ENCODE measurements around the gene SLC12A1. TPM values are rescaled to one million over a fixed set of nuclear protein-coding genes. Genes with fewer than 3 reads are reported as not detected.

The SLC12A1 gene
- total RNA-seq, 1 donor from 2014 or later = not detected

DNA sequence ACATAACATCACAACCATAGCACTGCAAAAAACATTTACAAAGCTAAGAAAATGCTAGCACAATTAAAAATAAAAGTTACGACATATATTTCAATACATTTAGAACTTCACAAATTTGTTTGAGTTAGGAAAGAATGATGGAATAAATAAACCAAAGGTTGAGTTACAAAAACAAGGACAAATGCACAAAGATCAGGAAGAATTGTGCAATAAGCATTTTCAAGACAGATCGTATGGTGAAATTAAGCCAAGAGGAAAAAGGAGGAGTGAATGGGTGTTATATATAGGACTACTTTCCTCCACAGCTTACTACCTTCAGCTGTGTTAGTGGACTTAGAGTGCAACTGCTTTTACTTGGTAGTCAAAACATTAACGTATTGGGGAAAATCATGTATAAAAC, 20.6 kb upstream of the SLC12A1 start:
- H3K9ac ChIP-seq = no peak overlapping the region
- H3K36me3 ChIP-seq = no peaks in the 10 kb centered on the region
- H3K4me3 ChIP-seq = no peak overlapping the region
- no peak overlapping the region for H3K27ac ChIP-seq
- no peak overlapping the region for H3K4me3 Mint-ChIP-seq
- no peaks in the 10 kb centered on the region for H3K27me3 Mint-ChIP-seq (ENCODE audit: insufficient read depth, low read depth)
- H3K9me3 ChIP-seq (ENCODE audit: low read depth) = no peaks in the 10 kb centered on the region
- no peaks in the 10 kb centered on the region for H3K4me1 Mint-ChIP-seq
- no peaks in the 10 kb centered on the region for H3K27me3 ChIP-seq
- H3K79me2 ChIP-seq (ENCODE audit: low read depth) = no peaks in the 10 kb centered on the region
- no peaks in the 10 kb centered on the region for H3K4me1 ChIP-seq
- H3K36me3 Mint-ChIP-seq = no peaks in the 10 kb centered on the region
- H3K4me2 ChIP-seq = no peak overlapping the region
- TF ChIP-seq EZH2 (IDR thresholded peaks at IDR 0.05) (no peak), CTCF (IDR thresholded peaks at IDR 0.05) (no peak), EZH2phosphoT487 (IDR thresholded peaks at IDR 0.05) (no peak)
- no peaks in the 10 kb centered on the region for H3K9me3 Mint-ChIP-seq
- H3K27ac Mint-ChIP-seq = no peak overlapping the region
- H3F3A ChIP-seq (ENCODE audit: low read depth) = no peaks in the 10 kb centered on the region
- H4K20me1 ChIP-seq (ENCODE audit: low read depth) = no peaks in the 10 kb centered on the region
- DNase-seq (ENCODE audit: low spot score) = no peak
- H2AFZ ChIP-seq (replicated peaks) = no peak overlapping the region

DNA sequence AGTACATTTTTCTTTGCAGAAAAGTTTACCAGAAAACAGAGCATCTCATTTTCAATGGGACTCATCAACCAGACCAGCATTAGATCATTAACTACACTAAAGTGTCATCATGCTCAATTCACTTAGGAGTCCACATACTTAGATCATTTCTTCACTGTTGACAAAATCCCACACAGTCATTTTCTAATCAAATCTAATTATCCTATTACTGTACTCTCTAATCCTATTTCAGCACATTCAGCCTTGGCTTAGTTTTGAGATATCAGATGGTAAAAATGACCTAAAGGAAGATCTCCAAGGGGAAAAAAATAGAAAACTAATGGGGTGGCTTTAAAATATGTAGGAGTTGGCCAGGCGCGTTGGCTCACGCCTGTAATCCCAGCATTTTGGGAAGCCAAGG, 19.8 kb upstream of the SLC12A1 start:
- Histone ChIP-seq H3K36me3 (no peaks in the 10 kb centered on the region), H4K20me1 (ENCODE audit: low read depth) (peaks cover 3% of the 10 kb centered on the region), H3K4me2 (no peak overlapping the region), H3F3A (ENCODE audit: low read depth) (no peaks in the 10 kb centered on the region), H2AFZ (replicated peaks) (no peak overlapping the region), H3K4me3 (no peak overlapping the region), H3K79me2 (ENCODE audit: low read depth) (no peaks in the 10 kb centered on the region), H3K9me3 (ENCODE audit: low read depth) (no peaks in the 10 kb centered on the region), H3K4me1 (peaks cover 3% of the 10 kb centered on the region), H3K9ac (no peak overlapping the region), H3K27me3 (peaks cover 3% of the 10 kb centered on the region), H3K27ac (no peak overlapping the region)
- no peak for DNase-seq (ENCODE audit: low spot score)
- Mint-ChIP-seq H3K9me3 (no peaks in the 10 kb centered on the region), H3K27ac (no peak overlapping the region), H3K4me1 (peaks cover 5% of the 10 kb centered on the region), H3K36me3 (no peaks in the 10 kb centered on the region), H3K27me3 (ENCODE audit: insufficient read depth, low read depth) (no peaks in the 10 kb centered on the region), H3K4me3 (no peak overlapping the region)
- TF ChIP-seq EZH2 (IDR thresholded peaks at IDR 0.05) (no peak), EZH2phosphoT487 (IDR thresholded peaks at IDR 0.05) (no peak), CTCF (IDR thresholded peaks at IDR 0.05) (no peak)

GRCh38 chr15:48190932-48191573, 15.0 kb upstream of the SLC12A1 start:
- H3K79me2 ChIP-seq (ENCODE audit: low read depth) = no peaks in the 10 kb centered on the region
- peak overlapping the region; percentile 44 for H2AFZ ChIP-seq (replicated peaks)
- Mint-ChIP-seq H3K4me3 (peak overlapping the region; percentile 80), H3K27me3 (ENCODE audit: insufficient read depth, low read depth) (peaks cover 4% of the 10 kb centered on the region), H3K4me1 (peaks cover 14% of the 10 kb centered on the region), H3K27ac (no peak overlapping the region), H3K36me3 (no peaks in the 10 kb centered on the region), H3K9me3 (no peaks in the 10 kb centered on the region)
- no peaks in the 10 kb centered on the region for H3F3A ChIP-seq (ENCODE audit: low read depth)
- TF ChIP-seq CTCF (IDR thresholded peaks at IDR 0.05) (no peak), EZH2phosphoT487 (IDR thresholded peaks at IDR 0.05) (peak; percentile 24), EZH2 (IDR thresholded peaks at IDR 0.05) (peak; percentile 46)
- H3K36me3 ChIP-seq = no peaks in the 10 kb centered on the region
- peaks cover 6% of the 10 kb centered on the region for H4K20me1 ChIP-seq (ENCODE audit: low read depth)
- DNase-seq (ENCODE audit: low spot score) = peak; percentile 94
- H3K4me3 ChIP-seq = peak overlapping the region; percentile 47
- no peak overlapping the region for H3K27ac ChIP-seq
- H3K27me3 ChIP-seq = peaks cover 39% of the 10 kb centered on the region
- no peaks in the 10 kb centered on the region for H3K9me3 ChIP-seq (ENCODE audit: low read depth)
- H3K4me2 ChIP-seq = peak overlapping the region; percentile 81
- H3K9ac ChIP-seq = no peak overlapping the region
- peaks cover 6% of the 10 kb centered on the region for H3K4me1 ChIP-seq
